Measurements from ENCODE around the gene MACROD1. TPM values are rescaled to one million over a fixed set of nuclear protein-coding genes. Genes with fewer than 3 reads are reported as not detected.

Gene MACROD1
- total RNA-seq, 1 donor from 2014 or later = 3.4 TPM

GRCh38 chr11:64201543-64201942, 35.6 kb upstream of the MACROD1 start:
- peaks cover 29% of the 10 kb centered on the region for H3K36me3 Mint-ChIP-seq (ENCODE audit: low read depth, unreplicated experiment)
- no peak overlapping the region for H3K4me3 ChIP-seq (ENCODE audit: insufficient read depth, low read depth, low read length)
- H3K4me1 Mint-ChIP-seq (ENCODE audit: low read depth, unreplicated experiment) = peaks cover 21% of the 10 kb centered on the region
- no peaks in the 10 kb centered on the region for H3K9me3 Mint-ChIP-seq (ENCODE audit: unreplicated experiment)
- peaks cover 58% of the 10 kb centered on the region for H3K36me3 ChIP-seq (ENCODE audit: insufficient read depth, low read length)
- H3K4me2 ChIP-seq (ENCODE audit: low read length) = no peak overlapping the region
- H3K79me2 ChIP-seq (ENCODE audit: insufficient read depth, low read length) = no peaks in the 10 kb centered on the region
- DNase-seq (ENCODE audit: low read depth) (no peak), FAIRE-seq (no peak)
- no peaks in the 10 kb centered on the region for H3K9me3 ChIP-seq (ENCODE audit: insufficient read depth, low read depth, low read length)
- H3K27me3 ChIP-seq (ENCODE audit: insufficient read depth, low read length) = no peaks in the 10 kb centered on the region
- no peak overlapping the region for H3K9ac ChIP-seq (ENCODE audit: low read length)
- H3K27me3 Mint-ChIP-seq (ENCODE audit: low read depth, unreplicated experiment) = no peaks in the 10 kb centered on the region
- no peak overlapping the region for H3K27ac ChIP-seq (ENCODE audit: low read depth, low read length)
- no peak overlapping the region for H3K4me3 Mint-ChIP-seq (ENCODE audit: unreplicated experiment)
- TF ChIP-seq CTCF (IDR thresholded peaks at IDR 0.05; ENCODE audit: insufficient read depth, low read depth, low read length) (no peak), EZH2 (IDR thresholded peaks at IDR 0.05; ENCODE audit: insufficient read depth, low read length) (no peak)
- H2AFZ ChIP-seq (ENCODE audit: low read depth, low read length) = no peak overlapping the region
- no peak overlapping the region for H3K27ac Mint-ChIP-seq (ENCODE audit: unreplicated experiment)
- H3K4me1 ChIP-seq (ENCODE audit: insufficient read depth, low read length) = peaks cover 8% of the 10 kb centered on the region
- peaks cover 43% of the 10 kb centered on the region for H4K20me1 ChIP-seq (ENCODE audit: insufficient read depth, low read length)

GRCh38 chr11:64198511-64198910, 32.6 kb upstream of the MACROD1 start:
- Histone ChIP-seq H3K9ac (ENCODE audit: low read length) (no peak overlapping the region), H3K4me2 (ENCODE audit: low read length) (no peak overlapping the region), H3K9me3 (ENCODE audit: insufficient read depth, low read depth, low read length) (no peaks in the 10 kb centered on the region), H3K36me3 (ENCODE audit: insufficient read depth, low read length) (peaks cover 73% of the 10 kb centered on the region), H3K4me1 (ENCODE audit: insufficient read depth, low read length) (no peaks in the 10 kb centered on the region), H3K27me3 (ENCODE audit: insufficient read depth, low read length) (no peaks in the 10 kb centered on the region), H2AFZ (ENCODE audit: low read depth, low read length) (no peak overlapping the region), H4K20me1 (ENCODE audit: insufficient read depth, low read length) (peaks cover 46% of the 10 kb centered on the region), H3K4me3 (ENCODE audit: insufficient read depth, low read depth, low read length) (no peak overlapping the region), H3K27ac (ENCODE audit: low read depth, low read length) (no peak overlapping the region), H3K79me2 (ENCODE audit: insufficient read depth, low read length) (peaks cover 12% of the 10 kb centered on the region)
- TF ChIP-seq EZH2 (IDR thresholded peaks at IDR 0.05; ENCODE audit: insufficient read depth, low read length) (no peak), CTCF (IDR thresholded peaks at IDR 0.05; ENCODE audit: insufficient read depth, low read depth, low read length) (no peak)
- H3K27ac Mint-ChIP-seq (ENCODE audit: unreplicated experiment) = no peak overlapping the region
- peak overlapping the region; percentile 20 for H3K4me3 Mint-ChIP-seq (ENCODE audit: unreplicated experiment)
- DNase-seq (ENCODE audit: low read depth) = no peak
- FAIRE-seq = no peak
- H3K36me3 Mint-ChIP-seq (ENCODE audit: low read depth, unreplicated experiment) = peaks cover 28% of the 10 kb centered on the region
- H3K9me3 Mint-ChIP-seq (ENCODE audit: unreplicated experiment) = no peaks in the 10 kb centered on the region
- H3K27me3 Mint-ChIP-seq (ENCODE audit: low read depth, unreplicated experiment) = no peaks in the 10 kb centered on the region
- peaks cover 14% of the 10 kb centered on the region for H3K4me1 Mint-ChIP-seq (ENCODE audit: low read depth, unreplicated experiment)

- peaks cover 21% of the 10 kb centered on the region for H3K36me3 Mint-ChIP-seq (ENCODE audit: low read depth, unreplicated experiment)
These were observed 30.7 kb upstream of the MACROD1 start for GRCh38 chr11:64196626-64197025.

More at GRCh38 chr11:64196626-64197025, 30.7 kb upstream of the MACROD1 start:
- peaks cover 8% of the 10 kb centered on the region for H3K4me1 Mint-ChIP-seq (ENCODE audit: low read depth, unreplicated experiment)
- Histone ChIP-seq H3K4me1 (ENCODE audit: insufficient read depth, low read length) (no peaks in the 10 kb centered on the region), H4K20me1 (ENCODE audit: insufficient read depth, low read length) (peaks cover 50% of the 10 kb centered on the region), H3K36me3 (ENCODE audit: insufficient read depth, low read length) (peaks cover 67% of the 10 kb centered on the region), H3K4me3 (ENCODE audit: insufficient read depth, low read depth, low read length) (no peak overlapping the region), H3K4me2 (ENCODE audit: low read length) (no peak overlapping the region), H3K9ac (ENCODE audit: low read length) (no peak overlapping the region), H3K27me3 (ENCODE audit: insufficient read depth, low read length) (no peaks in the 10 kb centered on the region), H3K9me3 (ENCODE audit: insufficient read depth, low read depth, low read length) (no peaks in the 10 kb centered on the region), H2AFZ (ENCODE audit: low read depth, low read length) (no peak overlapping the region), H3K79me2 (ENCODE audit: insufficient read depth, low read length) (peaks cover 31% of the 10 kb centered on the region), H3K27ac (ENCODE audit: low read depth, low read length) (no peak overlapping the region)
- no peaks in the 10 kb centered on the region for H3K27me3 Mint-ChIP-seq (ENCODE audit: low read depth, unreplicated experiment)
- DNase-seq (ENCODE audit: low read depth) (no peak), FAIRE-seq (no peak)
- TF ChIP-seq CTCF (IDR thresholded peaks at IDR 0.05; ENCODE audit: insufficient read depth, low read depth, low read length) (no peak), EZH2 (IDR thresholded peaks at IDR 0.05; ENCODE audit: insufficient read depth, low read length) (no peak)
- H3K9me3 Mint-ChIP-seq (ENCODE audit: unreplicated experiment) = no peaks in the 10 kb centered on the region
- no peak overlapping the region for H3K4me3 Mint-ChIP-seq (ENCODE audit: unreplicated experiment)
- no peak overlapping the region for H3K27ac Mint-ChIP-seq (ENCODE audit: unreplicated experiment)

Data from astrocyte (in vitro differentiated cells and primary cell).